Progenitor cell of endocrine pancreas (in vitro differentiated cells): ENCODE data around the gene NEDD4. TPM values are rescaled to one million over a fixed set of nuclear protein-coding genes. Genes with fewer than 3 reads are reported as not detected.
"Not testable (repeated sequence)": the region's sequence is repeated elsewhere in the genome, so short reads cannot be mapped to it uniquely, and the experiment has no call there.

Experiments used
- DNase-seq: peaks from one replicate; pipeline ENCODE4 v3.0.0; 2021; ENCODE audit warnings: low spot score; ENCODE audit not compliant: unreplicated experiment
- H3K27ac Mint-ChIP-seq: 2 replicates; pipeline ENCODE4 v1.8.0; 2021; ENCODE audit warnings: mild to moderate bottlenecking, moderate library complexity, mixed read lengths
- H3K27me3 Mint-ChIP-seq: 2 replicates; pipeline ENCODE4 v1.8.0; 2021; ENCODE audit warnings: mixed read lengths
- H3K36me3 Mint-ChIP-seq: 2 replicates; pipeline ENCODE4 v1.8.0; 2022; ENCODE audit warnings: mixed read lengths; ENCODE audit not compliant: insufficient read depth
- H3K4me1 Mint-ChIP-seq: 2 replicates; pipeline ENCODE4 v1.8.0; 2021; ENCODE audit warnings: low read depth, mixed read lengths
- H3K4me3 Mint-ChIP-seq: 2 replicates; pipeline ENCODE4 v1.8.0; 2021; ENCODE audit warnings: low read depth, mild to moderate bottlenecking, moderate library complexity, mixed read lengths
- H3K9me3 Mint-ChIP-seq: 2 replicates; pipeline ENCODE4 v1.8.0; 2021; ENCODE audit warnings: low read depth, mixed read lengths
- total RNA-seq: library from RNA; stranded (reverse); gene quantifications from 2 replicates; pipeline ENCODE4 v1.2.1, GENCODE V29; 2021
- TF ChIP-seq, protein P1 (sequence below): fragments of 200-600 bp; sonication (generic); IDR thresholded peaks from one replicate; pipeline ENCODE4 v1.5.0; 2021; ENCODE audit warnings: antibody characterized with exemption, mild to moderate bottlenecking; ENCODE audit not compliant: unreplicated experiment

Gene NEDD4
- total RNA-seq, 1 donor from 2014 or later: 12.3 TPM

DNA sequence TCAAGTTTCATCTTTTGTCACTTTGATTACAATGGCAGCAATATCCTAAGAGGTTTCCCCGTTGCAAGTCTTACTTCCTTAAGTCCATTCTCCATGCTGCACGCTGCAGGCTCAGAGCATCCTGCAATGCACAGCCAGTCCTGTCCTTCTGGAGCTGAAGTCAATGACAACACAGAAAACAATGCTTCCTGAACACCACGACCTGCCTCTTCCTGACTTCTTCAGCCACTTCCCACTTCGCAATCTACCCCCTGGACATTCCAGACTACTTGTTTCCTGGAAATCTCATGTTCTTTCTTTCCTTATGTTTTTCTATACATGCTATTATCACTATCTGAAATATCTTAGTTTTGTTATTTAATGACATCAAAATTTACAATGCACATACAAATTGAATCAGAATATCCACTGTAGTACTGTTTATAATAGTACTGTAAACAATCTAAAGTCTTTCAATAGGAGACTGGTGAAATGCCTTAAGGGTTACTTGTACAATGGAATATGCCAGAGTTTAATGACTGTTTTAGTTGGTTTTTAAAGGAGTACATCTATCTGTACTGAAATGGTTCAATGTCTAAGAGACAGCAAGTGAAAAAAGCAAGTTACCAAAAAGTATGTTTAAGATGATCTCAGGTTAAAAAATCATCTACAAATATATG lies 136.8 kb downstream of the NEDD4 start:
- Mint-ChIP-seq H3K27ac (no peak overlapping the region), H3K4me3 (no peak overlapping the region), H3K9me3 (no peaks in the 10 kb centered on the region), H3K36me3 (peaks cover 14% of the 10 kb centered on the region), H3K27me3 (no peaks in the 10 kb centered on the region), H3K4me1 (no peaks in the 10 kb centered on the region)
- TF ChIP-seq, protein P1, sequence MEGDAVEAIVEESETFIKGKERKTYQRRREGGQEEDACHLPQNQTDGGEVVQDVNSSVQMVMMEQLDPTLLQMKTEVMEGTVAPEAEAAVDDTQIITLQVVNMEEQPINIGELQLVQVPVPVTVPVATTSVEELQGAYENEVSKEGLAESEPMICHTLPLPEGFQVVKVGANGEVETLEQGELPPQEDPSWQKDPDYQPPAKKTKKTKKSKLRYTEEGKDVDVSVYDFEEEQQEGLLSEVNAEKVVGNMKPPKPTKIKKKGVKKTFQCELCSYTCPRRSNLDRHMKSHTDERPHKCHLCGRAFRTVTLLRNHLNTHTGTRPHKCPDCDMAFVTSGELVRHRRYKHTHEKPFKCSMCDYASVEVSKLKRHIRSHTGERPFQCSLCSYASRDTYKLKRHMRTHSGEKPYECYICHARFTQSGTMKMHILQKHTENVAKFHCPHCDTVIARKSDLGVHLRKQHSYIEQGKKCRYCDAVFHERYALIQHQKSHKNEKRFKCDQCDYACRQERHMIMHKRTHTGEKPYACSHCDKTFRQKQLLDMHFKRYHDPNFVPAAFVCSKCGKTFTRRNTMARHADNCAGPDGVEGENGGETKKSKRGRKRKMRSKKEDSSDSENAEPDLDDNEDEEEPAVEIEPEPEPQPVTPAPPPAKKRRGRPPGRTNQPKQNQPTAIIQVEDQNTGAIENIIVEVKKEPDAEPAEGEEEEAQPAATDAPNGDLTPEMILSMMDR: no peak
- DNase-seq: no peak

DNA sequence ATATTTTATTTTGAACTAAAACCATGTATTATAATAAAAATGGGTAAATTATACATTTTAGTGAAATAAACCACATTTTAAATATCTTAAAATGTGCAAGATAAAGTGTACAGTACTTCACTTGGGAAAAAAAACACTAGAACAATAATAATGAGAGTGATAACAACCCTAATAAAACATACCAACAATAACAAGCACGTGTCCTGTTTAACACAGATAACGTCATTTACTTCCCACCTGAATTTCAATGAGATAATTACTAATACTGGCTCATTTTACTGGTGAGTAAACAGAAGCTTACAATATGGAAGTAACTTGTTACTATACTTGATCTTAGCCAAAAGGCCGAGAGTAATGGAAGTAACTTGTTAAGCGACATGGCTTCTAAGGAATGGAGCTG lies 140.3 kb downstream of the NEDD4 start:
- Mint-ChIP-seq H3K36me3 (peaks cover 5% of the 10 kb centered on the region), H3K27ac (no peak overlapping the region), H3K4me3 (no peak overlapping the region), H3K9me3 (no peaks in the 10 kb centered on the region), H3K4me1 (no peaks in the 10 kb centered on the region), H3K27me3 (no peaks in the 10 kb centered on the region)
- TF ChIP-seq, protein P1: no peak
- no peak for DNase-seq

DNA sequence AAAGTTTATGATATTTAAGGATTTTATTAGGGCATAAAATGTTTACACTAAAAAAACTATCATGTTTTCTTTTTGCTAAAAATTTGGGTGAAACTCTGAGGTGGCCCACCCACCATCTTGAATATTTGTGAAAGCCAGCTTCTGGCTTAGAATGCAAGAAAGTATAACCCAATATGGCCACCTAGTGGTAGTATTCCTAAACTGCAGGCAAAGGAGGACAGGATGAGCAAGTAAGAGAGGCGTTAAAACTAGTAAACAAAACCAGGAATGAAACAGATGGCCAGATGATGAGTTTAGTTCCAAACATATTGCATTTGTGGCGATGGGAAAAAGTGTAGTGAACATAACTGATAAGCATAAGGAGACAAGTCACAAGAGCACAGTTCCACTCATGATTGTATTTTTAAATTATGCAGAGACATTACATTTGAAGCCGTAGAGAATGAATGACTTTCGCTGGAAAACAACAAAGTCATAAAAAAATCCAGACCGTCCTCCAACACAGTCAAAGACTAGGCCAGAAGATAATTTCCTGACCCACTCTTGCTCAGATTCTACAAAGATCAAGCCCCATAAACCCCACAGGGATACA lies 147.2 kb downstream of the NEDD4 start:
- TF ChIP-seq, protein P1: peak; percentile 86
- Mint-ChIP-seq H3K4me1 (no peaks in the 10 kb centered on the region), H3K4me3 (no peak overlapping the region), H3K36me3 (peaks cover 19% of the 10 kb centered on the region), H3K27ac (no peak overlapping the region), H3K27me3 (no peaks in the 10 kb centered on the region), H3K9me3 (peaks cover 8% of the 10 kb centered on the region)
- peak; percentile 39 for DNase-seq

- not testable (repeated sequence) for H3K27me3 Mint-ChIP-seq, H3K27ac Mint-ChIP-seq, H3K4me3 Mint-ChIP-seq, H3K4me1 Mint-ChIP-seq, DNase-seq, H3K9me3 Mint-ChIP-seq
- peaks cover 21% of the 10 kb centered on the region for H3K36me3 Mint-ChIP-seq
Observed at GRCh38 chr15:55842897-55843296, 150.5 kb downstream of the NEDD4 start.

GRCh38 chr15:55835866-55836265 lies 157.5 kb downstream of the NEDD4 start:
- no peak for DNase-seq
- Mint-ChIP-seq H3K36me3 (peaks cover 2% of the 10 kb centered on the region), H3K27me3 (no peaks in the 10 kb centered on the region), H3K4me1 (no peaks in the 10 kb centered on the region), H3K4me3 (no peak overlapping the region), H3K27ac (no peak overlapping the region), H3K9me3 (no peaks in the 10 kb centered on the region)
- TF ChIP-seq, protein P1: no peak

GRCh38 chr15:55834331-55834730 lies 159.1 kb downstream of the NEDD4 start:
- DNase-seq: no peak
- no peak overlapping the region for H3K27ac Mint-ChIP-seq
- H3K4me1 Mint-ChIP-seq: no peaks in the 10 kb centered on the region
- TF ChIP-seq, protein P1: no peak
- no peak overlapping the region for H3K4me3 Mint-ChIP-seq
- H3K36me3 Mint-ChIP-seq: peaks cover 2% of the 10 kb centered on the region
- H3K9me3 Mint-ChIP-seq: no peaks in the 10 kb centered on the region
- no peaks in the 10 kb centered on the region for H3K27me3 Mint-ChIP-seq
